Colonic mucosa (tissue), 4 donors: ENCODE measurements around the gene PRDM12. TPM values are rescaled to one million over a fixed set of nuclear protein-coding genes. Genes with fewer than 3 reads are reported as not detected.

ENCODE experiments used
- DNase-seq: peaks from one replicate; pipeline ENCODE4 v3.0.0-alpha.2; 2020
- H3K27ac ChIP-seq: fragments of 200-600 bp; one replicate; pipeline ENCODE4 v1.8.0; 2021
- H3K27me3 ChIP-seq: fragments of 200-600 bp; one replicate; pipeline ENCODE4 v1.8.0; 2021
- H3K36me3 ChIP-seq: fragments of 200-600 bp; one replicate; pipeline ENCODE4 v1.8.0; 2021
- H3K4me1 ChIP-seq: fragments of 200-600 bp; one replicate; pipeline ENCODE4 v1.8.0; 2021; ENCODE audit warnings: mild to moderate bottlenecking
- H3K4me3 ChIP-seq: fragments of 200-600 bp; one replicate; pipeline ENCODE4 v1.8.0; 2021
- H3K9ac ChIP-seq, 2 donors: one replicate each; pipeline ENCODE4 v1.7.0; 2013; ENCODE audit warnings: control low read depth in 2 of 2, low read depth in 2 of 2, low read length in 2 of 2
- H3K9me3 ChIP-seq: fragments of 200-600 bp; one replicate; pipeline ENCODE4 v1.8.0; 2021
- intact Hi-C: fragments of 100-400 bp; cut with DNase I; formaldehyde crosslinking; loops from one replicate; pipeline ENCODE4 v1.14.1; 2022
- total RNA-seq, 2 donors: library from RNA; stranded (reverse); fragmentation: NEBNext Ultra II Directional in 1 of 2; extraction: Animal tissue kit (Norgen Biotek cat#: 25700) in 1 of 2; gene quantifications; one replicate each; pipeline ENCODE4 v1.2.1, GENCODE V29; 2021
- TF ChIP-seq, protein P1 (sequence below): fragments of 200-600 bp; IDR thresholded peaks from one replicate; pipeline ENCODE4 v1.8.0; 2022; ENCODE audit warnings: antibody characterized with exemption, mild to moderate bottlenecking
- donor health status: healthy.
- donor health status: DM: no; HTN: no; CAD: no.
- donor health status: DM: no; HTN: no; CAD: no.

PRDM12 gene
- total RNA-seq, 2 donors from 2014 or later: not detected

DNA sequence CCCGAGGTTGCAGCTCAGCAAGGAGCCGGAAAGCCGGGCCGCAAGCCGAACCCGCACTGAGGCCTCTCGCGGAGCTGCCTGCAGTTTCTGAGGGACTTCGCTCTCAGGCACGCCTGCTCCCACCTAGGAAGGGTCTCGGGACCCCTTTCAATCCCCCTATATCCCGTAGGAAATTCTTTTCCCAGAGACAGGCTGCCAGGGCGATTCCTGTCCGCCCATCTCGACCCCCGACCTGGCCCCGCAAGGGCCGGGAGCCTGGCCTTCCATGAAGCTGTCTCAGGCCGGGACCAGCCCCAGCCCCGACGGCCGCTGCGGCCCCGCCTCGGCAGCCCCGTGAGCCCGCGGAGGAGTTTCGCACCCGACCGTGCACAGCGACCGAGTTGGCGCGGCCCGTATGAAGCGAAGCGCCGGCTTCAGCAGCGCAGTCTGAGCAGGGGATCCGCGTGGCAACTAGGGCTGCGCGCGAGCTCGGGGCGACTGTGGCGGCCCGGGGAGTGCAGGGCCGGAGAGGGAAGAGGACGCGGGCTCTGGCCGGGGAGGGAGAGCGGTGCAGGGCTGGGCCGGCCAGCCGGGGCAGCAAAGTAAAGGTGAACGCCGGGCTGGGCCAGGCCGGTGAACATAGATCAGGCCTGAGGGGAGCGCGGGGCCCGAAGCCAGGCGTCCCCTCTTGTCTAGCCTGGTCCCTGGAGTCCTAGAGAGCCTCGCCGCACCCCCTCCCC is 977 bp upstream of the PRDM12 start:
- peak overlapping the region; percentile 3 for H3K4me3 ChIP-seq
- H3K4me1 ChIP-seq: peaks cover 3% of the 10 kb centered on the region

DNA sequence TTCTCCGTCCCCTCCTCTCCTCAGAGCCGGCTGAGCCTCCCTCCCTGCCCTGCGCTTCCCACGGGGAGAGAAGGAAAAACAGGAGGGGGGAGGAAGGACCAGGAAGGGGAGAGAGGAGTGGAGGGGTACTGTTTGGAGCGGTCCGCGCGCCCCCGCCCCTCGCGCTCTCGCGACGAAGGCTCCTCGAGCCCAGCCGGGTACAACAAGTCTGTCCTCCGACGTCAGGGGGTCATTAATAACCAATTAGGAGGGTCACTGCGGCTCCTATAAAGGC is 480 bp upstream of the PRDM12 start:
- H3K4me1 ChIP-seq: peaks cover 3% of the 10 kb centered on the region
- no peak overlapping the region for H3K27ac ChIP-seq
- peaks cover 94% of the 10 kb centered on the region for H3K27me3 ChIP-seq
- no peak overlapping the region for H3K9ac ChIP-seq
- TF ChIP-seq, protein P1, sequence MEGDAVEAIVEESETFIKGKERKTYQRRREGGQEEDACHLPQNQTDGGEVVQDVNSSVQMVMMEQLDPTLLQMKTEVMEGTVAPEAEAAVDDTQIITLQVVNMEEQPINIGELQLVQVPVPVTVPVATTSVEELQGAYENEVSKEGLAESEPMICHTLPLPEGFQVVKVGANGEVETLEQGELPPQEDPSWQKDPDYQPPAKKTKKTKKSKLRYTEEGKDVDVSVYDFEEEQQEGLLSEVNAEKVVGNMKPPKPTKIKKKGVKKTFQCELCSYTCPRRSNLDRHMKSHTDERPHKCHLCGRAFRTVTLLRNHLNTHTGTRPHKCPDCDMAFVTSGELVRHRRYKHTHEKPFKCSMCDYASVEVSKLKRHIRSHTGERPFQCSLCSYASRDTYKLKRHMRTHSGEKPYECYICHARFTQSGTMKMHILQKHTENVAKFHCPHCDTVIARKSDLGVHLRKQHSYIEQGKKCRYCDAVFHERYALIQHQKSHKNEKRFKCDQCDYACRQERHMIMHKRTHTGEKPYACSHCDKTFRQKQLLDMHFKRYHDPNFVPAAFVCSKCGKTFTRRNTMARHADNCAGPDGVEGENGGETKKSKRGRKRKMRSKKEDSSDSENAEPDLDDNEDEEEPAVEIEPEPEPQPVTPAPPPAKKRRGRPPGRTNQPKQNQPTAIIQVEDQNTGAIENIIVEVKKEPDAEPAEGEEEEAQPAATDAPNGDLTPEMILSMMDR: no peak
- no peaks in the 10 kb centered on the region for H3K9me3 ChIP-seq
- H3K4me3 ChIP-seq: no peak overlapping the region
- H3K36me3 ChIP-seq: no peaks in the 10 kb centered on the region
- intact Hi-C loops: no loop called here
- DNase-seq: no peak

More for the DNA sequence above, 977 bp upstream of the PRDM12 start:
- no peaks in the 10 kb centered on the region for H3K9me3 ChIP-seq
- no peaks in the 10 kb centered on the region for H3K36me3 ChIP-seq
- H3K9ac ChIP-seq: no peak overlapping the region
- H3K27me3 ChIP-seq: peaks cover 99% of the 10 kb centered on the region
- no peak for DNase-seq
- TF ChIP-seq, protein P1: no peak
- no peak overlapping the region for H3K27ac ChIP-seq
- intact Hi-C loops: no loop called here

DNA sequence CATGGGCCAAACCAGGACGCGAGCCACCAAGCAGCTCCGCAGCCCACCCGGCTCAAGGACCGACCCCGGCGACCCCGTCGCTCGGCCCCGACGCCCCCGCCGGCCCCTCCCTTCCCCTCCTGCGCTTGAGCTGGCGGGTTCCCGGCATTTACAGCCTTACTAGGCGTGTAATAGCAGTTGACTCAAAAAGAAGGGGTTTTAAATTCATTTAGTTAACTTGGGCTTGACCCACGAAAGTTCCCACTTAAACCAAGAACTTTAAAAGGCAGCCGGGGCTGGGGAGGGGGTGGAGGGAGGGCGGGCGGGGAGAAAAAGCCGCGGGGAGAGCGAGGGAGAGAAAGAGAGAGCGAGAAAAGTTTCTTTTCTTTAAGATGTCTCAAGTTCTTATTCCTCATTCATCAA is 636 bp downstream of the PRDM12 start:
- Histone ChIP-seq H3K9ac (no peak overlapping the region), H3K27me3 (peaks cover 83% of the 10 kb centered on the region), H3K27ac (no peak overlapping the region), H3K4me3 (no peak overlapping the region), H3K36me3 (no peaks in the 10 kb centered on the region), H3K9me3 (no peaks in the 10 kb centered on the region), H3K4me1 (peaks cover 3% of the 10 kb centered on the region)
- TF ChIP-seq, protein P1: no peak
- no peak for DNase-seq
- intact Hi-C loops: no loop called here

DNA sequence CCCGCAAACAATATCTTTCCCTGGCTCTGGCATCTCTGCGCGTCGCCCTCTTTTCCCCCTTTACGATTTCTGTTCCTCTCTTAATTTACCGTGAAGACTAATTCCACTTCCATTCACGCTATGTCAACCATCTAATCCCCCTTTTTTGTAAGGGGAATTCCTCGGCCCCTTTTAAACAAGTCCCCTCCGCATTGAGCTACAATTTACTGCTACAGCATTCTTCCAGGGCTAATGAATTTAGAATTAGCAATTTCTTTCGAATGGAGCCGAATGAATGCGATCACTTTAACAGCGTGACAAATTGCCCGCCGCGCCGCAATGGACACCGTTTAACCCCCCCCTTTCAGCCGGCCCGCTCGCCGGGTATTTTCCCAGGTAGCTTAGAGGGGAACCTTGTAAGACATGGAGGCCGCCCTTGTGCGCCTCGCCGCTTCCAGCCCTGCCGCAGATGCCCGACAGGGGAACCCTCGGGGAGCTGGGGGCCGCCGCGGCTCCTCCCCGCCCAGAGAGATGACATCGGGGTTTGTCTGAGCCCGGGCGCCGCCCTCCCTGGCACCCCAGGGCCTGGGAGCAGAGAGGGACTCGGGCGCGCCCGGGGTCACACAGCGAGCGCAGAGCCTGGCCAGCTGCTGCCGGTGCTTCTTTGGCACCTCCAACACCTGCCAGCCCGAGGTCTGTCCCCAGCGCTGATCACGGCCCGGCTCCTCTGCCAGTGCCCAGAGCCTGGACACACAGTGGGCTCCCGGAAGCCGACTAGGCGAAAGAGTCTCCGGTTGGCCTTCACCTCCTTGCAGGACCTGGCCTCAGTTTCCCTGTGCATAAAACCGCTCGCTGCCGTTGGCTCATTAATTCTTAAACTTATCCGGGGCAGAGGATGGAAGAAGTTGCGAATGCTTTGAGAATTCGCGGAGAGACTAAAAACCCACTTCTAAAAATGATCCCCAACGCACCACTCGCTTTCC is 1.3 kb downstream of the PRDM12 start:
- H3K9ac ChIP-seq: no peak overlapping the region
- peaks cover 3% of the 10 kb centered on the region for H3K4me1 ChIP-seq
- TF ChIP-seq, protein P1: no peak
- H3K36me3 ChIP-seq: no peaks in the 10 kb centered on the region
- H3K4me3 ChIP-seq: no peak overlapping the region
- intact Hi-C loops: no loop called here
- H3K27ac ChIP-seq: no peak overlapping the region
- peaks cover 76% of the 10 kb centered on the region for H3K27me3 ChIP-seq
- no peak for DNase-seq
- H3K9me3 ChIP-seq: no peaks in the 10 kb centered on the region

DNA sequence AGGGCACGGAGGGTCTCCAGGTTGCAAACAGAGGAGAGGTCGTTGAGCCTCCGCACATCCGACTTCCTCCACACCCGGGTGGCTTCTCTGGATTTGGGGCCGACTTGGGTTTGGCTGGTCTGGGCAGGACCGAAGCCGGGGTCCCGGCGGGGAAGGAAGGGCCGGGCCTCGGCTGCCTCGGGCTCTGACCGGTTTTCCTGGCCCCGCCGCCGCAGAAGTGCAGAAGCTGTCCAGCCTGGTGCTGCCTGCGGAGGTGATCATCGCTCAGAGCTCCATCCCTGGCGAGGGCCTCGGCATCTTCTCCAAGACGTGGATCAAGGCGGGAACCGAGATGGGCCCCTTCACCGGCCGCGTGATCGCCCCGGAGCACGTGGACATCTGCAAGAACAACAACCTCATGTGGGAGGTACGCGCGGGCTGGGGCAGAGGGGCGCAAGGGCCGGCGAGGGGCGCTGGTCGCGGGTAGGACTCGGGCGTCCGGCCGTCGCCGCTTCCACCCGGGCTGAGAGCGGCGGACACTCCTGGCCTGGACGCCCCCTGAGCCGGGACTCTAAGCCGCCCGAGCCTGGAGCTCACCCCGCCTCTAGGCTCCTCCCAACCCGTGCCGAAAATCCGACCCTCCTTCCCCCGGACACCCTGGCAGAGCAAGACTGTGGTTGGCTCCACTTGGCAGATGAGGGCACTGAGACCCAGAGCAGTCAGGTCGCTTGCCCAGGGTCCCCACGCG is 2.2 kb downstream of the PRDM12 start:
- Histone ChIP-seq H3K4me1 (peaks cover 3% of the 10 kb centered on the region), H3K4me3 (no peak overlapping the region), H3K27me3 (peaks cover 68% of the 10 kb centered on the region), H3K36me3 (no peaks in the 10 kb centered on the region), H3K9ac (no peak overlapping the region), H3K9me3 (no peaks in the 10 kb centered on the region), H3K27ac (no peak overlapping the region)
- TF ChIP-seq, protein P1: no peak
- no peak for DNase-seq
- intact Hi-C loops: no loop called here
